Measurements from ENCODE around the gene COL28A1.

The COL28A1 gene

DNA sequence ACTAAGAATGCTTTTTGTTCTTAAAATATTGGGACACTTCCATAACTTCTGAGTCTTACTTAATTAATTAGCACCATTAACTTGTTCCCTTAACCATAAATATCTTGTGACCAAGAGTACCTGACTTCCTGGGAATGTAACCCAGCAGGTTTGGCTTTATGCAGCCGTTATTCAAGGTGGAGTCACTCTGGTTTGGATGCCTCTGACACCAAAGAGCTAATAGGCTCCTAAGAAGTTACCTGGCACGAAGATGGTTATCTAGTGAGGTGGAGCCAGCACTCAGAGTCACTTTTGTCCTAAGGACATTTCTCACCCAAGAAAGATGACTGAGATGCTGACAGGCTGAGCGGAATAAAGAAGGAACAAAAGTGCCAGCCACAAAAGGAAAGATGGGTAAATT lies 181.0 kb downstream of the COL28A1 start:
- Histone ChIP-seq H3K36me3 (ENCODE audit: control insufficient read depth in 2 of 2, insufficient read depth in 1 of 2, low read length in 2 of 2) (no peaks in the 10 kb centered on the region), H3K4me1 (ENCODE audit: control insufficient read depth, insufficient read depth, low read length) (no peaks in the 10 kb centered on the region), H3K4me3 (ENCODE audit: low read depth, low read length) (no peak overlapping the region), H3K9me3 (ENCODE audit: control insufficient read depth, insufficient read depth, low read depth, low read length) (no peaks in the 10 kb centered on the region), H3K27ac (ENCODE audit: extremely low read depth, low read depth, low read length) (no peak overlapping the region)
- POLR2A ChIA-PET, result no interaction called here
- TF ChIP-seq ZFP37 (tag by site-specific recombination; IDR thresholded peaks at IDR 0.05) (no peak), ZBTB7A (tag by site-specific recombination; IDR thresholded peaks at IDR 0.05; ENCODE audit: low read depth) (no peak), ZNF521 (tag by site-specific recombination; IDR thresholded peaks at IDR 0.05) (no peak), ZNF639 (tag by site-specific recombination; IDR thresholded peaks at IDR 0.05) (no peak)
- CTCF ChIA-PET, result interaction anchor here (0.7 kb wide), 1 partner anchor 164 kb away, joined by 5 read pairs; no protein-coding TSS in a partner anchor

DNA sequence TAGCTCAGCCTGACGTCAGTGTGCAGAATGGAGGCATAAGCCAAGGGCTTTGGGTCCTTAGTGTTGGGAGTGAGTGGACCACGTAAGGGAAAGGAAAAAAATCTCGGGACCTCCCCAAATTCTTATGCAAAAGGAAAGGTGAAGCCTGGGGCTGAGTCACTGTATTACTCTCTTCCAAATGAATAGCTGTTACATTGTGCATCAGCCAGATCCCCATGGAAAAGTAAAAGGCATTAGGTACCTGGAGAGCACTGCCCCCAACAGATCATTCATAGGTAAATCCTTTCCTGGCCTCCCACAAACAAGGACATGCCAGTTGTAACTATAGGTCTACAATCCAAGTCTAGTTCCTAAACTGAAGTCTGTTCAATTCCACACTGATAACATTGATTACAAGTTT lies 182.8 kb downstream of the COL28A1 start:
- Histone ChIP-seq H3K4me1 (ENCODE audit: control insufficient read depth, insufficient read depth, low read length) (no peaks in the 10 kb centered on the region), H3K4me3 (ENCODE audit: low read depth, low read length) (no peak overlapping the region), H3K36me3 (ENCODE audit: control insufficient read depth in 2 of 2, insufficient read depth in 1 of 2, low read length in 2 of 2) (no peaks in the 10 kb centered on the region), H3K9me3 (ENCODE audit: control insufficient read depth, insufficient read depth, low read depth, low read length) (no peaks in the 10 kb centered on the region), H3K27ac (ENCODE audit: extremely low read depth, low read depth, low read length) (no peak overlapping the region)
- POLR2A ChIA-PET, result no interaction called here
- CTCF ChIA-PET, result interaction anchor here (1.0 kb wide), 1 partner anchor 250 kb away, joined by 3 read pairs; no protein-coding TSS in a partner anchor
- TF ChIP-seq, protein P1, sequence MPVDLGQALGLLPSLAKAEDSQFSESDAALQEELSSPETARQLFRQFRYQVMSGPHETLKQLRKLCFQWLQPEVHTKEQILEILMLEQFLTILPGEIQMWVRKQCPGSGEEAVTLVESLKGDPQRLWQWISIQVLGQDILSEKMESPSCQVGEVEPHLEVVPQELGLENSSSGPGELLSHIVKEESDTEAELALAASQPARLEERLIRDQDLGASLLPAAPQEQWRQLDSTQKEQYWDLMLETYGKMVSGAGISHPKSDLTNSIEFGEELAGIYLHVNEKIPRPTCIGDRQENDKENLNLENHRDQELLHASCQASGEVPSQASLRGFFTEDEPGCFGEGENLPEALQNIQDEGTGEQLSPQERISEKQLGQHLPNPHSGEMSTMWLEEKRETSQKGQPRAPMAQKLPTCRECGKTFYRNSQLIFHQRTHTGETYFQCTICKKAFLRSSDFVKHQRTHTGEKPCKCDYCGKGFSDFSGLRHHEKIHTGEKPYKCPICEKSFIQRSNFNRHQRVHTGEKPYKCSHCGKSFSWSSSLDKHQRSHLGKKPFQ (tag by site-specific recombination; IDR thresholded peaks at IDR 0.05), result no peak
- TF ChIP-seq, protein P2, sequence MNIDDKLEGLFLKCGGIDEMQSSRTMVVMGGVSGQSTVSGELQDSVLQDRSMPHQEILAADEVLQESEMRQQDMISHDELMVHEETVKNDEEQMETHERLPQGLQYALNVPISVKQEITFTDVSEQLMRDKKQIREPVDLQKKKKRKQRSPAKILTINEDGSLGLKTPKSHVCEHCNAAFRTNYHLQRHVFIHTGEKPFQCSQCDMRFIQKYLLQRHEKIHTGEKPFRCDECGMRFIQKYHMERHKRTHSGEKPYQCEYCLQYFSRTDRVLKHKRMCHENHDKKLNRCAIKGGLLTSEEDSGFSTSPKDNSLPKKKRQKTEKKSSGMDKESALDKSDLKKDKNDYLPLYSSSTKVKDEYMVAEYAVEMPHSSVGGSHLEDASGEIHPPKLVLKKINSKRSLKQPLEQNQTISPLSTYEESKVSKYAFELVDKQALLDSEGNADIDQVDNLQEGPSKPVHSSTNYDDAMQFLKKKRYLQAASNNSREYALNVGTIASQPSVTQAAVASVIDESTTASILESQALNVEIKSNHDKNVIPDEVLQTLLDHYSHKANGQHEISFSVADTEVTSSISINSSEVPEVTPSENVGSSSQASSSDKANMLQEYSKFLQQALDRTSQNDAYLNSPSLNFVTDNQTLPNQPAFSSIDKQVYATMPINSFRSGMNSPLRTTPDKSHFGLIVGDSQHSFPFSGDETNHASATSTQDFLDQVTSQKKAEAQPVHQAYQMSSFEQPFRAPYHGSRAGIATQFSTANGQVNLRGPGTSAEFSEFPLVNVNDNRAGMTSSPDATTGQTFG (tag by site-specific recombination; IDR thresholded peaks at IDR 0.05; ENCODE audit: borderline replicate concordance), result no peak
- TF ChIP-seq ZNF449 (tag by site-specific recombination; IDR thresholded peaks at IDR 0.05), result no peak
- TF ChIP-seq ZNF776 (tag by site-specific recombination; IDR thresholded peaks at IDR 0.05; ENCODE audit: borderline replicate concordance), result no peak
- no peak for TF ChIP-seq ZNF23 (tag by site-specific recombination; IDR thresholded peaks at IDR 0.05; ENCODE audit: borderline replicate concordance)
- no peak for TF ChIP-seq ZNF398 (tag by site-specific recombination; IDR thresholded peaks at IDR 0.05)
- TF ChIP-seq HOXD13 (CRISPR knock-in tag; IDR thresholded peaks at IDR 0.05; ENCODE audit: borderline replicate concordance), result no peak
- no peak for TF ChIP-seq TRIM28 (IDR thresholded peaks at IDR 0.05; ENCODE audit: borderline replicate concordance, low read length)
- no peak for TF ChIP-seq ZNF48 (tag by site-specific recombination; IDR thresholded peaks at IDR 0.05)
- no peak for TF ChIP-seq ZNF837 (tag by site-specific recombination; IDR thresholded peaks at IDR 0.05)
- no peak for TF ChIP-seq ZBTB6 (tag by site-specific recombination; IDR thresholded peaks at IDR 0.05)
- TF ChIP-seq ZNF223 (tag by site-specific recombination; IDR thresholded peaks at IDR 0.05), result no peak
- TF ChIP-seq SETDB1 (IDR thresholded peaks at IDR 0.05; ENCODE audit: insufficient read length, low read length), result no peak
- no peak for TF ChIP-seq ZNF426 (tag by site-specific recombination; IDR thresholded peaks at IDR 0.05)
- TF ChIP-seq ZNF785 (tag by site-specific recombination; IDR thresholded peaks at IDR 0.05), result no peak
